Measurements from ENCODE around the gene CHMP1A. TPM values are rescaled to one million over a fixed set of nuclear protein-coding genes. Genes with fewer than 3 reads are reported as not detected.

The CHMP1A gene
- total and polyA plus RNA-seq, 2 of the 8 experiments (the other 6 are each of a cell fraction or from before 2014, with no cell fraction given), result 64.4 to 75.8 TPM

DNA sequence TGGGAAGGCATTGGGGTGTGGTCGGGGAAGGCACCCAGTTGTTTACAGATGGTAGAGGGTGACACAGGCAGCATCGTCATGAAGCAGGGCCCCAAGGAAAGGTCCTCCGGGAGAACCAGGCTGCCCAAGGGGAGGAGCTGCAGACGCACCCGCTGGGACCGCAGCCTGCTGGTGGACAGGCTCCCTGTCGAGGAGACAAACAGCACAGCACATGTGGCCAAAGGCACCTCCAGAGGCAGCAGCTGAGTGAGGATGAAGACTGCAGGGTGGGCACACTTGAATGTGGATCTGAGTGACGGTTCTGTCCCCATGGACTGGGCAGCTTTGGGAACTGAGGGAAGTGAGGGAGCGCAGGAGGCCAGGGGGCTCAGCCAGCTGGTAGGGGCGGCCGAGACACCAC is 12.4 kb downstream of the CHMP1A start (continued):
- TF ChIP-seq, protein P1, sequence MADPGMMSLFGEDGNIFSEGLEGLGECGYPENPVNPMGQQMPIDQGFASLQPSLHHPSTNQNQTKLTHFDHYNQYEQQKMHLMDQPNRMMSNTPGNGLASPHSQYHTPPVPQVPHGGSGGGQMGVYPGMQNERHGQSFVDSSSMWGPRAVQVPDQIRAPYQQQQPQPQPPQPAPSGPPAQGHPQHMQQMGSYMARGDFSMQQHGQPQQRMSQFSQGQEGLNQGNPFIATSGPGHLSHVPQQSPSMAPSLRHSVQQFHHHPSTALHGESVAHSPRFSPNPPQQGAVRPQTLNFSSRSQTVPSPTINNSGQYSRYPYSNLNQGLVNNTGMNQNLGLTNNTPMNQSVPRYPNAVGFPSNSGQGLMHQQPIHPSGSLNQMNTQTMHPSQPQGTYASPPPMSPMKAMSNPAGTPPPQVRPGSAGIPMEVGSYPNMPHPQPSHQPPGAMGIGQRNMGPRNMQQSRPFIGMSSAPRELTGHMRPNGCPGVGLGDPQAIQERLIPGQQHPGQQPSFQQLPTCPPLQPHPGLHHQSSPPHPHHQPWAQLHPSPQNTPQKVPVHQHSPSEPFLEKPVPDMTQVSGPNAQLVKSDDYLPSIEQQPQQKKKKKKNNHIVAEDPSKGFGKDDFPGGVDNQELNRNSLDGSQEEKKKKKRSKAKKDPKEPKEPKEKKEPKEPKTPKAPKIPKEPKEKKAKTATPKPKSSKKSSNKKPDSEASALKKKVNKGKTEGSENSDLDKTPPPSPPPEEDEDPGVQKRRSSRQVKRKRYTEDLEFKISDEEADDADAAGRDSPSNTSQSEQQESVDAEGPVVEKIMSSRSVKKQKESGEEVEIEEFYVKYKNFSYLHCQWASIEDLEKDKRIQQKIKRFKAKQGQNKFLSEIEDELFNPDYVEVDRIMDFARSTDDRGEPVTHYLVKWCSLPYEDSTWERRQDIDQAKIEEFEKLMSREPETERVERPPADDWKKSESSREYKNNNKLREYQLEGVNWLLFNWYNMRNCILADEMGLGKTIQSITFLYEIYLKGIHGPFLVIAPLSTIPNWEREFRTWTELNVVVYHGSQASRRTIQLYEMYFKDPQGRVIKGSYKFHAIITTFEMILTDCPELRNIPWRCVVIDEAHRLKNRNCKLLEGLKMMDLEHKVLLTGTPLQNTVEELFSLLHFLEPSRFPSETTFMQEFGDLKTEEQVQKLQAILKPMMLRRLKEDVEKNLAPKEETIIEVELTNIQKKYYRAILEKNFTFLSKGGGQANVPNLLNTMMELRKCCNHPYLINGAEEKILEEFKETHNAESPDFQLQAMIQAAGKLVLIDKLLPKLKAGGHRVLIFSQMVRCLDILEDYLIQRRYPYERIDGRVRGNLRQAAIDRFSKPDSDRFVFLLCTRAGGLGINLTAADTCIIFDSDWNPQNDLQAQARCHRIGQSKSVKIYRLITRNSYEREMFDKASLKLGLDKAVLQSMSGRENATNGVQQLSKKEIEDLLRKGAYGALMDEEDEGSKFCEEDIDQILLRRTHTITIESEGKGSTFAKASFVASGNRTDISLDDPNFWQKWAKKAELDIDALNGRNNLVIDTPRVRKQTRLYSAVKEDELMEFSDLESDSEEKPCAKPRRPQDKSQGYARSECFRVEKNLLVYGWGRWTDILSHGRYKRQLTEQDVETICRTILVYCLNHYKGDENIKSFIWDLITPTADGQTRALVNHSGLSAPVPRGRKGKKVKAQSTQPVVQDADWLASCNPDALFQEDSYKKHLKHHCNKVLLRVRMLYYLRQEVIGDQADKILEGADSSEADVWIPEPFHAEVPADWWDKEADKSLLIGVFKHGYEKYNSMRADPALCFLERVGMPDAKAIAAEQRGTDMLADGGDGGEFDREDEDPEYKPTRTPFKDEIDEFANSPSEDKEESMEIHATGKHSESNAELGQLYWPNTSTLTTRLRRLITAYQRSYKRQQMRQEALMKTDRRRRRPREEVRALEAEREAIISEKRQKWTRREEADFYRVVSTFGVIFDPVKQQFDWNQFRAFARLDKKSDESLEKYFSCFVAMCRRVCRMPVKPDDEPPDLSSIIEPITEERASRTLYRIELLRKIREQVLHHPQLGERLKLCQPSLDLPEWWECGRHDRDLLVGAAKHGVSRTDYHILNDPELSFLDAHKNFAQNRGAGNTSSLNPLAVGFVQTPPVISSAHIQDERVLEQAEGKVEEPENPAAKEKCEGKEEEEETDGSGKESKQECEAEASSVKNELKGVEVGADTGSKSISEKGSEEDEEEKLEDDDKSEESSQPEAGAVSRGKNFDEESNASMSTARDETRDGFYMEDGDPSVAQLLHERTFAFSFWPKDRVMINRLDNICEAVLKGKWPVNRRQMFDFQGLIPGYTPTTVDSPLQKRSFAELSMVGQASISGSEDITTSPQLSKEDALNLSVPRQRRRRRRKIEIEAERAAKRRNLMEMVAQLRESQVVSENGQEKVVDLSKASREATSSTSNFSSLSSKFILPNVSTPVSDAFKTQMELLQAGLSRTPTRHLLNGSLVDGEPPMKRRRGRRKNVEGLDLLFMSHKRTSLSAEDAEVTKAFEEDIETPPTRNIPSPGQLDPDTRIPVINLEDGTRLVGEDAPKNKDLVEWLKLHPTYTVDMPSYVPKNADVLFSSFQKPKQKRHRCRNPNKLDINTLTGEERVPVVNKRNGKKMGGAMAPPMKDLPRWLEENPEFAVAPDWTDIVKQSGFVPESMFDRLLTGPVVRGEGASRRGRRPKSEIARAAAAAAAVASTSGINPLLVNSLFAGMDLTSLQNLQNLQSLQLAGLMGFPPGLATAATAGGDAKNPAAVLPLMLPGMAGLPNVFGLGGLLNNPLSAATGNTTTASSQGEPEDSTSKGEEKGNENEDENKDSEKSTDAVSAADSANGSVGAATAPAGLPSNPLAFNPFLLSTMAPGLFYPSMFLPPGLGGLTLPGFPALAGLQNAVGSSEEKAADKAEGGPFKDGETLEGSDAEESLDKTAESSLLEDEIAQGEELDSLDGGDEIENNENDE (IDR thresholded peaks at IDR 0.05; ENCODE audit: insufficient replicate concordance, low read length), result no peak
- TF ChIP-seq TAF1 (IDR thresholded peaks at IDR 0.05; ENCODE audit: low read depth, low read length) (no peak), EP300 (IDR thresholded peaks at IDR 0.05; ENCODE audit: borderline replicate concordance in 1 of 2, low read depth in 2 of 2, low read length in 2 of 2) (no peak), SIRT6 (IDR thresholded peaks at IDR 0.05; ENCODE audit: low read length) (no peak), CTBP2 (IDR thresholded peaks at IDR 0.05; ENCODE audit: borderline replicate concordance, insufficient read depth, insufficient read length, low read length) (no peak), MAFK (IDR thresholded peaks at IDR 0.05; ENCODE audit: low read depth, low read length) (no peak)

Data from H1 (cell line).